Measurements from ENCODE around the gene PCNX4. TPM values are rescaled to one million over a fixed set of nuclear protein-coding genes. Genes with fewer than 3 reads are reported as not detected.

The PCNX4 gene
- total RNA-seq, 4 donors from 2014 or later = 42.2 to 60.2 (median 51.9) TPM

DNA sequence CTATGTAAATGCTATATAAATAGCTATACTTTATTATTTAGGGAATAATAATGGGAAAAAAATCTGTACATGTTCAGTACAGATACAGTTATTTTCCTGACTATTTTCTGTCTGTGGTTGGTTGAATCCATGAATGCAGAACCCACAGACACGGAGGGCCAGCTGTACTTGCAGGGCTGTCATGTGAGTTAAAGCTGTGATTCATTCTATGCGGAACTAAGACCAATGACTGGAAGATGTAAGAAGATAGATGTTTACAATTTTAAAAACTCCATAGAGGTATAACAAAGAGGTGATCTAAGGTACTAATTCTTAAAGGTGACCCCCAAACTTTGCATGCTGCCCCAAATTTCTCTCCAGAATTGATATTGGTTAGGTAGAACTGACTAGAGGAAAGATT lies 14.6 kb downstream of the PCNX4 start:
- no peaks in the 10 kb centered on the region for H3K36me3 ChIP-seq
- TF ChIP-seq POLR2A (IDR thresholded peaks at IDR 0.05) (no peak), CTCF (IDR thresholded peaks at IDR 0.05) (no peak)
- no peak overlapping the region for H3K4me3 ChIP-seq
- no peaks in the 10 kb centered on the region for H3K9me3 ChIP-seq
- H3K27me3 ChIP-seq = no peaks in the 10 kb centered on the region
- no peak for DNase-seq
- no peak overlapping the region for H3K27ac ChIP-seq
- no peaks in the 10 kb centered on the region for H3K4me1 ChIP-seq

DNA sequence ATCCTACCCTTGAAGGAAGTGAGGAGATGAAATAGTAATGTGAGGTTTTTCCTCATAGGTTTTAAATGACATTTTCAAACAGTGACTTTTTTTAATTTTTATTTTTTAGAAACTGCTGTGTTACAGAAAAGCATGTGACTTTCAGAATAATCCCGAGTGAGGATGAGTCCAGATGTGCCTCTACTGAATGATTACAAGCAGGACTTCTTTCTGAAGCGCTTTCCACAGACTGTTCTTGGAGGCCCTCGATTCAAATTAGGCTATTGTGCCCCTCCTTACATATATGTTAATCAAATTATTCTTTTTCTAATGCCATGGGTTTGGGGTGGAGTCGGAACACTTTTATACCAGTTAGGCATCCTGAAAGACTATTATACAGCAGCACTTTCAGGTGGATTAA lies 15.8 kb downstream of the PCNX4 start:
- no peak for TF ChIP-seq CTCF (IDR thresholded peaks at IDR 0.05)
- Histone ChIP-seq H3K27ac (no peak overlapping the region), H3K9me3 (no peaks in the 10 kb centered on the region), H3K27me3 (no peaks in the 10 kb centered on the region), H3K4me3 (no peak overlapping the region), H3K4me1 (no peaks in the 10 kb centered on the region), H3K36me3 (no peaks in the 10 kb centered on the region)
- no peak for DNase-seq

DNA sequence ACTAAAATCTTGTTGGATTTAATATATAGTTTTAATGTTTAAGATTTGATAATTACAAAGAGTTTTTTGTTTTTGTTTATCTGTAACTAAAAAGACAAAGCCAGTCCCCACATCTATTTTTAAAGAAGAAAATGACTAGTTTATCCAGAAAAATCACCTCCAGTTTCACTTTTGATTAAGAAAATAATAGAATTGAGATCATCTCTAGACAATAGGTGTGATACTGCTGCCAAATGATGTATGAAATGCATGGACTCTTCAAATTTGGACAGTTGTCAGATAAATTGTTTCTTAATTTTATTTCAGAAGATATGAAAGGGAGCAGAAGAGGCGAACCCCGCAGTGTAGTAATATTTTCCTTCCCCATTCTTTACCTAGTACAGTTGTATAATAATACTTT lies 20.0 kb downstream of the PCNX4 start:
- Histone ChIP-seq H3K9me3 (no peaks in the 10 kb centered on the region), H3K4me1 (no peaks in the 10 kb centered on the region), H3K27ac (no peak overlapping the region), H3K27me3 (no peaks in the 10 kb centered on the region), H3K4me3 (no peak overlapping the region), H3K36me3 (peaks cover 0 to 11% (median 0%) of the 10 kb centered on the region in 3 donors)
- no peak for TF ChIP-seq CTCF (IDR thresholded peaks at IDR 0.05)
- no peak for TF ChIP-seq POLR2A (IDR thresholded peaks at IDR 0.05)
- no peak for DNase-seq

DNA sequence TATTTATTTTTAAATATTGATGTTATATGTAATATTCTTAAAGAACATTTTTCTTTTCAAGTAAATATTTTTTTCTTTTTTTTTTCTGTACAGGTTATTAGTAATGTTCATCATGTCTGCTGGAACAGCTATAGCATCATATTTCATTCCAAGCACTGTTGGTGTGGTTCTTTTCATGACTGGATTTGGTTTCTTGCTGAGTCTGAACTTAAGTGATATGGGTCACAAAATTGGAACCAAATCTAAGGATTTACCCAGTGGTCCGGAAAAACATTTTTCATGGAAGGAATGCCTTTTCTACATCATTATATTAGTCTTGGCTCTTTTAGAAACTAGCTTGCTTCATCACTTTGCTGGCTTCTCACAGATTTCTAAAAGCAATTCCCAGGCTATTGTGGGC lies 23.2 kb downstream of the PCNX4 start:
- no peaks in the 10 kb centered on the region for H3K4me1 ChIP-seq
- H3K27me3 ChIP-seq = no peaks in the 10 kb centered on the region
- no peak for DNase-seq
- no peak overlapping the region for H3K27ac ChIP-seq
- peaks cover 0 to 40% (median 0%) of the 10 kb centered on the region in 3 donors for H3K36me3 ChIP-seq
- no peak overlapping the region for H3K4me3 ChIP-seq
- no peaks in the 10 kb centered on the region for H3K9me3 ChIP-seq
- TF ChIP-seq POLR2A (IDR thresholded peaks at IDR 0.05) (no peak), CTCF (IDR thresholded peaks at IDR 0.05) (no peak)

- Histone ChIP-seq H3K27ac (no peak overlapping the region), H3K36me3 (peaks cover 0 to 46% (median 0%) of the 10 kb centered on the region in 3 donors), H3K27me3 (no peaks in the 10 kb centered on the region), H3K9me3 (no peaks in the 10 kb centered on the region), H3K4me1 (no peaks in the 10 kb centered on the region), H3K4me3 (no peak overlapping the region)
- DNase-seq = no peak
- no peak for TF ChIP-seq POLR2A (IDR thresholded peaks at IDR 0.05)
These were observed 24.5 kb downstream of the PCNX4 start for GRCh38 chr14:60116181-60116580.

GRCh38 chr14:60125918-60126317 lies 34.2 kb downstream of the PCNX4 start:
- no peaks in the 10 kb centered on the region for H3K9me3 ChIP-seq
- no peak overlapping the region for H3K27ac ChIP-seq
- TF ChIP-seq POLR2A (IDR thresholded peaks at IDR 0.05) = no peak
- TF ChIP-seq CTCF (IDR thresholded peaks at IDR 0.05) = no peak
- H3K36me3 ChIP-seq = peaks cover 0 to 65% (median 0%) of the 10 kb centered on the region in 3 donors
- no peak for DNase-seq
- no peak overlapping the region for H3K4me3 ChIP-seq
- H3K27me3 ChIP-seq = no peaks in the 10 kb centered on the region
- H3K4me1 ChIP-seq = no peaks in the 10 kb centered on the region
